HepG2 (cell line): Measurements from ENCODE around the gene VAPB. TPM values are rescaled to one million over a fixed set of nuclear protein-coding genes. Genes with fewer than 3 reads are reported as not detected.

ENCODE experiments used
- BORCS8-MEF2B ChIP-seq: sonication (generic); formaldehyde crosslinking; IDR thresholded peaks from 2 replicates; pipeline ENCODE4 v1.8.0; 2022; ENCODE audit warnings: mild to moderate bottlenecking, missing genetic modification reagents
- CBX1 ChIP-seq: IDR thresholded peaks from one replicate; pipeline ENCODE4 v1.6.1; 2016; ENCODE audit warnings: antibody characterized with exemption, low read depth
- IRF2 ChIP-seq: IDR thresholded peaks from 2 replicates; pipeline ENCODE4 v1.6.1; 2018; ENCODE audit warnings: missing genetic modification reagents, missing compliant biosample characterization
- TARDBP ChIP-seq: sonication (generic); formaldehyde crosslinking; IDR thresholded peaks from 2 replicates; pipeline ENCODE4 v1.8.0; 2022; ENCODE audit warnings: mild to moderate bottlenecking, missing genetic modification reagents
- ZNF230 ChIP-seq: sonication (generic); formaldehyde crosslinking; IDR thresholded peaks from 2 replicates; pipeline ENCODE4 v1.4.0; 2020; ENCODE audit warnings: mild to moderate bottlenecking, missing genetic modification reagents
- ZNF292 ChIP-seq: sonication (generic); formaldehyde crosslinking; IDR thresholded peaks from 2 replicates; pipeline ENCODE4 v1.8.1; 2022; ENCODE audit warnings: mild to moderate bottlenecking, low read depth, missing genetic modification reagents, borderline replicate concordance
- ZNF839 ChIP-seq: sonication (generic); formaldehyde crosslinking; IDR thresholded peaks from 2 replicates; pipeline ENCODE4 v1.4.0; 2020; ENCODE audit warnings: missing genetic modification reagents, mild to moderate bottlenecking, borderline replicate concordance
- polyA plus RNA-seq, 8 experiments: library from polyadenylated mRNA; depleted of rRNA in 3 of 8; stranded (reverse) in 7 of 8; unstranded in 1 of 8; fragments of >200 nt; fragmentation: Illumina TruSeq in 4 of 8; extraction: Trizol in 4 of 8; gene quantifications; 2 replicates each; pipeline versions ENCODE4 v1.2.1 to v1.2.3, GENCODE V29; 2011 to 2016; ENCODE audit warnings: low read depth in 4 of 8, missing spikeins in 1 of 8, mixed read lengths in 1 of 8; ENCODE audit not compliant: insufficient read depth in 1 of 8
- total RNA-seq, 5 experiments: library from RNA; depleted of rRNA; stranded (reverse); fragments of >200 nt; fragmentation: Illumina TruSeq; extraction: Trizol; gene quantifications; 2 replicates each; pipeline ENCODE4 v1.2.3, GENCODE V29; 2016; ENCODE audit warnings: low read depth in 1 of 5
- TF ChIP-seq, protein P1 (sequence below): sonication (generic); formaldehyde crosslinking; IDR thresholded peaks from 2 replicates; pipeline ENCODE4 v1.5.1; 2020; ENCODE audit warnings: mild to moderate bottlenecking, moderate library complexity, missing genetic modification reagents
- TF ChIP-seq, protein P2 (sequence below): sonication (generic); formaldehyde crosslinking; IDR thresholded peaks from 2 replicates; pipeline ENCODE4 v1.5.0; 2020; ENCODE audit warnings: missing genetic modification reagents, mild to moderate bottlenecking, borderline replicate concordance
- TF ChIP-seq, protein P3 (sequence below): sonication (generic); formaldehyde crosslinking; IDR thresholded peaks from 2 replicates; pipeline ENCODE4 v1.8.0; 2022; ENCODE audit warnings: missing genetic modification reagents, mild to moderate bottlenecking, borderline replicate concordance
- TF ChIP-seq, protein P4 (sequence below): IDR thresholded peaks from 2 replicates; pipeline ENCODE4 v1.4.0; 2020; ENCODE audit warnings: mild to moderate bottlenecking, missing genetic modification reagents
- TF ChIP-seq, protein P5 (sequence below): IDR thresholded peaks from 2 replicates; pipeline ENCODE4 v1.6.1; 2018; ENCODE audit warnings: missing genetic modification reagents
- TF ChIP-seq, protein P6 (sequence below): sonication (generic); formaldehyde crosslinking; IDR thresholded peaks from 2 replicates; pipeline ENCODE4 v1.5.1; 2020; ENCODE audit warnings: mild to moderate bottlenecking, missing genetic modification reagents, moderate library complexity

The VAPB gene
- total and polyA plus RNA-seq, 2 of the 13 experiments (the other 11 are each of a cell fraction or from before 2014, with no cell fraction given) = 18.6 to 48.5 TPM

DNA sequence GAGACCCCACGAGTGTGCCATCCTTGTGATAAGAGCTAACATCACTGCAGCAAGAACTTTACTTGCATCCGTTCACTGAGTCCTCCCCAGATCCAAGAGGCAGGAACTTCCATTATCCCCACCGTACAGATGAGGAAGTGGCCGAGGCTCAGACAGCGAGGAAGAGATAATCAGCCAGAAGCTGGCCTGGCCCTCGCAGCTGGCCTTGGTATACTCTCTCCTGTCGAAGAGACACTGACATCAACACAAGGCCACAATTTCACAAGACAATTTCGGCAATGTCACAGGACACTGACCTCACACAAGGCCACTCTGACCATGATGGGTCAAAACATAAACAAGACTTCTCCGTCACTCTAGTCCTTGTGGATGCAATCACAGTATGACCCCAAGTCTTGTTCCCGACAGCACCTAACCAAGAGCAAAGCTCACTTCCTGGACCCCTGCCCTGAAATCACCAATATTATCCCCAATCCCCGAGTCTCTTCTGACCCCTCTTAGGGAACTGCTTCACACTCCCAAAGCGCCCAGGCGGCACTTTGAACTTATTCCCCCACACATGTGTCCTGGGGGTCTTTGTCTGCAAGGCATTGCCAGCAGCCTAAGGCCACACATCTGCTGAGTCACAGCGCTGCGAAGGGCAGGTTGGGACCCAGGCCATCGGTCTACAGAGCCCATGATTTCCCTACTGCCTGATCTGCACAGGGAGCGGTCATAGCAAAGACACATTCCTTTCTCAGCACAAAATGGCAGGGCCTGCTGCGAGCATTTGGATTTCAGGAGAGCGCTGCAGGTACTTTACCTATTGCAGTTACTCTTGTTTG is 14.8 kb upstream of the VAPB start (continued):
- TF ChIP-seq, protein P1, sequence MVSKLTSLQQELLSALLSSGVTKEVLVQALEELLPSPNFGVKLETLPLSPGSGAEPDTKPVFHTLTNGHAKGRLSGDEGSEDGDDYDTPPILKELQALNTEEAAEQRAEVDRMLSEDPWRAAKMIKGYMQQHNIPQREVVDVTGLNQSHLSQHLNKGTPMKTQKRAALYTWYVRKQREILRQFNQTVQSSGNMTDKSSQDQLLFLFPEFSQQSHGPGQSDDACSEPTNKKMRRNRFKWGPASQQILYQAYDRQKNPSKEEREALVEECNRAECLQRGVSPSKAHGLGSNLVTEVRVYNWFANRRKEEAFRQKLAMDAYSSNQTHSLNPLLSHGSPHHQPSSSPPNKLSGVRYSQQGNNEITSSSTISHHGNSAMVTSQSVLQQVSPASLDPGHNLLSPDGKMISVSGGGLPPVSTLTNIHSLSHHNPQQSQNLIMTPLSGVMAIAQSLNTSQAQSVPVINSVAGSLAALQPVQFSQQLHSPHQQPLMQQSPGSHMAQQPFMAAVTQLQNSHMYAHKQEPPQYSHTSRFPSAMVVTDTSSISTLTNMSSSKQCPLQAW = peak; percentile 77; the same call in 1 of the 2 replicates
- TF ChIP-seq, protein P2, sequence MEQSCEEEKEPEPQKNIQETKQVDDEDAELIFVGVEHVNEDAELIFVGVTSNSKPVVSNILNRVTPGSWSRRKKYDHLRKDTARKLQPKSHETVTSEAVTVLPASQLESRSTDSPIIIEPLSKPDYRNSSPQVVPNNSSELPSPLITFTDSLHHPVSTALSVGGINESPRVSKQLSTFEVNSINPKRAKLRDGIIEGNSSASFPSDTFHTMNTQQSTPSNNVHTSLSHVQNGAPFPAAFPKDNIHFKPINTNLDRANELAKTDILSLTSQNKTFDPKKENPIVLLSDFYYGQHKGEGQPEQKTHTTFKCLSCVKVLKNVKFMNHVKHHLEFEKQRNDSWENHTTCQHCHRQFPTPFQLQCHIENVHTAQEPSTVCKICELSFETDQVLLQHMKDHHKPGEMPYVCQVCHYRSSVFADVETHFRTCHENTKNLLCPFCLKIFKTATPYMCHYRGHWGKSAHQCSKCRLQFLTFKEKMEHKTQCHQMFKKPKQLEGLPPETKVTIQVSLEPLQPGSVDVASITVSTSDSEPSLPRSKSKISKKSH (CRISPR knock-in tag) = no peak
- TF ChIP-seq, protein P3, sequence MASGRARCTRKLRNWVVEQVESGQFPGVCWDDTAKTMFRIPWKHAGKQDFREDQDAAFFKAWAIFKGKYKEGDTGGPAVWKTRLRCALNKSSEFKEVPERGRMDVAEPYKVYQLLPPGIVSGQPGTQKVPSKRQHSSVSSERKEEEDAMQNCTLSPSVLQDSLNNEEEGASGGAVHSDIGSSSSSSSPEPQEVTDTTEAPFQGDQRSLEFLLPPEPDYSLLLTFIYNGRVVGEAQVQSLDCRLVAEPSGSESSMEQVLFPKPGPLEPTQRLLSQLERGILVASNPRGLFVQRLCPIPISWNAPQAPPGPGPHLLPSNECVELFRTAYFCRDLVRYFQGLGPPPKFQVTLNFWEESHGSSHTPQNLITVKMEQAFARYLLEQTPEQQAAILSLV (CRISPR knock-in tag) = 0 out of 2 replicates have a peak, but pooled peaks have one; percentile 25
- TF ChIP-seq TARDBP (CRISPR knock-in tag) (0 out of 2 replicates have a peak, but pooled peaks have one; percentile 64), ZNF839 (CRISPR knock-in tag) (no peak), IRF2 (peak; percentile 40; the same call in 1 of the 2 replicates), CBX1 (no peak), ZNF292 (CRISPR knock-in tag) (peak; percentile 69; the same call in 1 of the 2 replicates), BORCS8-MEF2B (CRISPR knock-in tag) (peak; percentile 69), ZNF230 (CRISPR knock-in tag) (peak; percentile 58; the same call in 1 of the 2 replicates)
- TF ChIP-seq, protein P4, sequence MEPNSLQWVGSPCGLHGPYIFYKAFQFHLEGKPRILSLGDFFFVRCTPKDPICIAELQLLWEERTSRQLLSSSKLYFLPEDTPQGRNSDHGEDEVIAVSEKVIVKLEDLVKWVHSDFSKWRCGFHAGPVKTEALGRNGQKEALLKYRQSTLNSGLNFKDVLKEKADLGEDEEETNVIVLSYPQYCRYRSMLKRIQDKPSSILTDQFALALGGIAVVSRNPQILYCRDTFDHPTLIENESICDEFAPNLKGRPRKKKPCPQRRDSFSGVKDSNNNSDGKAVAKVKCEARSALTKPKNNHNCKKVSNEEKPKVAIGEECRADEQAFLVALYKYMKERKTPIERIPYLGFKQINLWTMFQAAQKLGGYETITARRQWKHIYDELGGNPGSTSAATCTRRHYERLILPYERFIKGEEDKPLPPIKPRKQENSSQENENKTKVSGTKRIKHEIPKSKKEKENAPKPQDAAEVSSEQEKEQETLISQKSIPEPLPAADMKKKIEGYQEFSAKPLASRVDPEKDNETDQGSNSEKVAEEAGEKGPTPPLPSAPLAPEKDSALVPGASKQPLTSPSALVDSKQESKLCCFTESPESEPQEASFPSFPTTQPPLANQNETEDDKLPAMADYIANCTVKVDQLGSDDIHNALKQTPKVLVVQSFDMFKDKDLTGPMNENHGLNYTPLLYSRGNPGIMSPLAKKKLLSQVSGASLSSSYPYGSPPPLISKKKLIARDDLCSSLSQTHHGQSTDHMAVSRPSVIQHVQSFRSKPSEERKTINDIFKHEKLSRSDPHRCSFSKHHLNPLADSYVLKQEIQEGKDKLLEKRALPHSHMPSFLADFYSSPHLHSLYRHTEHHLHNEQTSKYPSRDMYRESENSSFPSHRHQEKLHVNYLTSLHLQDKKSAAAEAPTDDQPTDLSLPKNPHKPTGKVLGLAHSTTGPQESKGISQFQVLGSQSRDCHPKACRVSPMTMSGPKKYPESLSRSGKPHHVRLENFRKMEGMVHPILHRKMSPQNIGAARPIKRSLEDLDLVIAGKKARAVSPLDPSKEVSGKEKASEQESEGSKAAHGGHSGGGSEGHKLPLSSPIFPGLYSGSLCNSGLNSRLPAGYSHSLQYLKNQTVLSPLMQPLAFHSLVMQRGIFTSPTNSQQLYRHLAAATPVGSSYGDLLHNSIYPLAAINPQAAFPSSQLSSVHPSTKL (CRISPR knock-in tag) = peak; percentile 91
- TF ChIP-seq, protein P5, sequence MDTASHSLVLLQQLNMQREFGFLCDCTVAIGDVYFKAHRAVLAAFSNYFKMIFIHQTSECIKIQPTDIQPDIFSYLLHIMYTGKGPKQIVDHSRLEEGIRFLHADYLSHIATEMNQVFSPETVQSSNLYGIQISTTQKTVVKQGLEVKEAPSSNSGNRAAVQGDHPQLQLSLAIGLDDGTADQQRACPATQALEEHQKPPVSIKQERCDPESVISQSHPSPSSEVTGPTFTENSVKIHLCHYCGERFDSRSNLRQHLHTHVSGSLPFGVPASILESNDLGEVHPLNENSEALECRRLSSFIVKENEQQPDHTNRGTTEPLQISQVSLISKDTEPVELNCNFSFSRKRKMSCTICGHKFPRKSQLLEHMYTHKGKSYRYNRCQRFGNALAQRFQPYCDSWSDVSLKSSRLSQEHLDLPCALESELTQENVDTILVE = 0 out of 2 replicates have a peak, but pooled peaks have one; percentile 19
- TF ChIP-seq, protein P6, sequence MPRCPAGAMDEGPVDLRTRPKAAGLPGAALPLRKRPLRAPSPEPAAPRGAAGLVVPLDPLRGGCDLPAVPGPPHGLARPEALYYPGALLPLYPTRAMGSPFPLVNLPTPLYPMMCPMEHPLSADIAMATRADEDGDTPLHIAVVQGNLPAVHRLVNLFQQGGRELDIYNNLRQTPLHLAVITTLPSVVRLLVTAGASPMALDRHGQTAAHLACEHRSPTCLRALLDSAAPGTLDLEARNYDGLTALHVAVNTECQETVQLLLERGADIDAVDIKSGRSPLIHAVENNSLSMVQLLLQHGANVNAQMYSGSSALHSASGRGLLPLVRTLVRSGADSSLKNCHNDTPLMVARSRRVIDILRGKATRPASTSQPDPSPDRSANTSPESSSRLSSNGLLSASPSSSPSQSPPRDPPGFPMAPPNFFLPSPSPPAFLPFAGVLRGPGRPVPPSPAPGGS (CRISPR knock-in tag) = 0 out of 2 replicates have a peak, but pooled peaks have one; percentile 41
